Measurements from ENCODE around the gene SEC22A. TPM values are rescaled to one million over a fixed set of nuclear protein-coding genes. Genes with fewer than 3 reads are reported as not detected.

The SEC22A gene
- total and polyA plus RNA-seq, 2 of the 13 experiments (the other 11 are each of a cell fraction or from before 2014, with no cell fraction given): 14.1 to 17.3 TPM

- H3K27ac ChIP-seq (ENCODE audit: extremely low read length, insufficient read depth, low read length): no peak overlapping the region
- H3K9me3 ChIP-seq (ENCODE audit: low read length): no peaks in the 10 kb centered on the region
- H3K4me3 ChIP-seq (replicated peaks in 1 of 3; ENCODE audit: insufficient read depth in 1 of 3, low read depth in 2 of 3, low read length in 3 of 3): no peak overlapping the region
- WGBS (ENCODE audit: low lambda C conversion rate): 12% methylated on average over 6 of the region's 7 CpGs
- ChIA-PET CTCF (ENCODE audit: low intra/inter-chr PET ratio, low total read pairs) (no interaction called here), POLR2A (no interaction called here)
- H2AFZ ChIP-seq (ENCODE audit: low read length): no peak overlapping the region
- H3K9ac ChIP-seq (ENCODE audit: insufficient read depth, low read depth, low read length): no peak overlapping the region
- DNase-seq (ENCODE audit: low spot score): no peak
- TF ChIP-seq POLR2A (IDR thresholded peaks at IDR 0.05; ENCODE audit: insufficient read depth in 1 of 2, low read depth in 2 of 2, low read length in 2 of 2): no peak
- TF ChIP-seq ZNF773 (CRISPR knock-in tag; IDR thresholded peaks at IDR 0.05; ENCODE audit: borderline replicate concordance): no peak
- TF ChIP-seq MTA1 (CRISPR knock-in tag; IDR thresholded peaks at IDR 0.05; ENCODE audit: borderline replicate concordance): no peak
- no peak for TF ChIP-seq ZSCAN9 (CRISPR knock-in tag; IDR thresholded peaks at IDR 0.05; ENCODE audit: borderline replicate concordance)
- TF ChIP-seq ZSCAN5A (CRISPR knock-in tag; IDR thresholded peaks at IDR 0.05; ENCODE audit: borderline replicate concordance): no peak
- TF ChIP-seq RBM22 (optimal IDR thresholded peaks at IDR 0.05; ENCODE audit: low read length): no peak
- no peak for TF ChIP-seq ZNF292 (CRISPR knock-in tag; IDR thresholded peaks at IDR 0.05; ENCODE audit: borderline replicate concordance, low read depth)
- no peak for TF ChIP-seq RNF2 (conservative IDR thresholded peaks at IDR 0.05; ENCODE audit: low read depth)
- no peak for TF ChIP-seq ZNF451 (CRISPR knock-in tag; IDR thresholded peaks at IDR 0.05)
- no peak for TF ChIP-seq ZFY (CRISPR knock-in tag; IDR thresholded peaks at IDR 0.05)
- no peak for TF ChIP-seq ATF5 (CRISPR knock-in tag; IDR thresholded peaks at IDR 0.05; ENCODE audit: low read depth)
- no peak for TF ChIP-seq ZNF549 (CRISPR knock-in tag; IDR thresholded peaks at IDR 0.05)
- TF ChIP-seq ADNP (CRISPR knock-in tag; IDR thresholded peaks at IDR 0.05): no peak
- TF ChIP-seq ZNF619 (CRISPR knock-in tag; IDR thresholded peaks at IDR 0.05): no peak
- TF ChIP-seq DNMT3B (CRISPR knock-in tag; conservative IDR thresholded peaks at IDR 0.05): no peak
- TF ChIP-seq ZNF10 (CRISPR knock-in tag; IDR thresholded peaks at IDR 0.05; ENCODE audit: borderline replicate concordance, low read depth): no peak
- FAIRE-seq: no peak
- intact Hi-C loops (cut with micrococcal nuclease; ENCODE audit: unreplicated experiment) (no loop called here), in situ Hi-C loops (cut with HindIII; ENCODE audit: extremely low pct_ligation_motif_present, low pct_unique_long_range_greater_than_20kb) (no loop called here)
- no peaks in the 10 kb centered on the region for H3K79me2 ChIP-seq (ENCODE audit: insufficient read depth, low read length)
- no peaks in the 10 kb centered on the region for H4K20me1 ChIP-seq (ENCODE audit: insufficient read depth, low read length)
- no peak overlapping the region for H3K4me2 ChIP-seq (ENCODE audit: low read depth, low read length)
- H3K36me3 ChIP-seq (replicated peaks in 1 of 2; ENCODE audit: control insufficient read depth in 1 of 2, insufficient read depth in 2 of 2, low read length in 2 of 2): no peaks in the 10 kb centered on the region
- H3K4me1 ChIP-seq (ENCODE audit: insufficient read depth, low read length): no peaks in the 10 kb centered on the region
- BruUV-seq (replicated peaks): no TSS peak
- peak; percentile 33 for ATAC-seq
- peaks cover 4 to 38% of the 10 kb centered on the region in 2 experiments; a peak in 3 of 5 replicates for H3K27me3 ChIP-seq (ENCODE audit: control insufficient read depth in 1 of 2, insufficient read depth in 2 of 2, low read length in 2 of 2)
Observed at GRCh38 chr3:123295171-123295900, 93.6 kb downstream of the SEC22A start.
